Left cardiac atrium (tissue), 4 donors: ENCODE measurements around the gene CCDC6. TPM values are rescaled to one million over a fixed set of nuclear protein-coding genes. Genes with fewer than 3 reads are reported as not detected.

Experiments used
- ATAC-seq, 2 donors: fragments of 200-7000 bp; cut with Tn5 transposase; one replicate each; pipeline ENCODE4 v1.9.1; 2020; ENCODE audit warnings: mild to moderate bottlenecking in 2 of 2, moderate library complexity in 2 of 2
- DNase-seq: peaks from one replicate; pipeline ENCODE4 v3.0.0-alpha.2; 2020
- intact Hi-C, 2 donors: fragments of 100-400 bp; cut with DNase I; formaldehyde crosslinking; loops; one replicate each; pipeline versions ENCODE4 v1.14.1 to v1.15.1; 2022 to 2023
- total RNA-seq, 2 donors: library from RNA; stranded (reverse); fragmentation: NEBNext Ultra II Directional; extraction: Animal tissue kit (Norgen Biotek cat#: 25700); gene quantifications; one replicate each; pipeline ENCODE4 v1.2.1, GENCODE V29; 2021
- donor health status: DM: no; HTN: yes; CAD: no.
- donor health status: DM: no; HTN: yes; CAD: no; lungs with severe emphysema.
- donor health status: DM: yes; HTN: yes; CAD: no.
- donor health status: Dilated cardiomyopathy.

The CCDC6 gene
- total RNA-seq, 2 donors from 2014 or later, result 21.0 to 24.3 TPM

- peak in 1 of 2 donors; percentile 30 for ATAC-seq
- peak; percentile 52 for DNase-seq
- intact Hi-C loops, result loop anchor here in 1 of 2 donors (5.0 kb wide), 2 partner anchors 41 to 281 kb away; no protein-coding TSS in a partner anchor
Observed at GRCh38 chr10:59907918-59908807, 1.8 kb upstream of the CCDC6 start.

GRCh38 chr10:59907537-59907917, 1.2 kb upstream of the CCDC6 start:
- intact Hi-C loops, result loop anchor here in 1 of 2 donors (5.0 kb wide), 2 partner anchors 40 to 280 kb away; no protein-coding TSS in a partner anchor
- DNase-seq (no peak), ATAC-seq (no peak)

- intact Hi-C loops, result loop anchor here in 1 of 2 donors (5.0 kb wide), 2 partner anchors 39 to 279 kb away; no protein-coding TSS in a partner anchor
- peak in 1 of 2 donors; percentile 2 for ATAC-seq
- peak; percentile 31 for DNase-seq
Observed at GRCh38 chr10:59905731-59906416, 482 bp downstream of the CCDC6 start.

- intact Hi-C loops, result loop anchor here in 1 of 2 donors (5.0 kb wide), 2 partner anchors 38 to 278 kb away; no protein-coding TSS in a partner anchor
- DNase-seq, result peak; percentile 58
- ATAC-seq, result peak; percentile 14 to 35
Observed at GRCh38 chr10:59905066-59905730, 1.2 kb downstream of the CCDC6 start.

GRCh38 chr10:59904426-59905065, 1.8 kb downstream of the CCDC6 start:
- ATAC-seq, result no peak
- no peak for DNase-seq
- intact Hi-C loops, result loop anchor here in 1 of 2 donors (5.0 kb wide), 2 partner anchors 37 to 277 kb away; no protein-coding TSS in a partner anchor

- DNase-seq (no peak), ATAC-seq (no peak)
- intact Hi-C loops, result no loop called here
Observed at GRCh38 chr10:59903871-59904270, 2.5 kb downstream of the CCDC6 start.

- intact Hi-C loops, result no loop called here
- no peak for ATAC-seq
- DNase-seq, result no peak
Observed at GRCh38 chr10:59902016-59902415, 4.3 kb downstream of the CCDC6 start.

GRCh38 chr10:59901470-59901869, 4.9 kb downstream of the CCDC6 start:
- DNase-seq (no peak), ATAC-seq (no peak)
- intact Hi-C loops, result no loop called here

- ATAC-seq, result no peak
- no peak for DNase-seq
- intact Hi-C loops, result no loop called here
Observed at GRCh38 chr10:59900048-59900727, 6.2 kb downstream of the CCDC6 start.

- intact Hi-C loops, result no loop called here
- ATAC-seq (peak; percentile 9 to 29), DNase-seq (no peak)
Observed at GRCh38 chr10:59898125-59898835, 8.1 kb downstream of the CCDC6 start.

GRCh38 chr10:59896191-59896590, 10.2 kb downstream of the CCDC6 start:
- DNase-seq, result no peak
- ATAC-seq, result peak; percentile 11 to 47
- intact Hi-C loops, result no loop called here

- no peak for DNase-seq
- ATAC-seq, result peak; percentile 31 to 54
- intact Hi-C loops, result no loop called here
Observed at GRCh38 chr10:59895629-59896116, 10.7 kb downstream of the CCDC6 start.

- DNase-seq (peak; percentile 52), ATAC-seq (peak; percentile 88 to 94)
- intact Hi-C loops, result no loop called here
Observed at GRCh38 chr10:59894114-59894513, 12.2 kb downstream of the CCDC6 start.

GRCh38 chr10:59892697-59893096, 13.7 kb downstream of the CCDC6 start:
- ATAC-seq (peak in 1 of 2 donors; percentile 15), DNase-seq (peak; percentile 31)
- intact Hi-C loops, result no loop called here

GRCh38 chr10:59891936-59892335, 14.4 kb downstream of the CCDC6 start:
- intact Hi-C loops, result no loop called here
- no peak for ATAC-seq
- no peak for DNase-seq

- intact Hi-C loops, result no loop called here
- ATAC-seq, result no peak
- DNase-seq, result no peak
Observed at GRCh38 chr10:59891349-59891748, 15.0 kb downstream of the CCDC6 start.

GRCh38 chr10:59888781-59889435, 17.4 kb downstream of the CCDC6 start:
- intact Hi-C loops, result no loop called here
- no peak for ATAC-seq

More at GRCh38 chr10:59888781-59889435, 17.4 kb downstream of the CCDC6 start:
- no peak for DNase-seq
